HG03135 (cell line): ENCODE measurements around the gene RNF222.
"Not testable (repeated sequence)": the region's sequence is repeated elsewhere in the genome, so short reads cannot be mapped to it uniquely, and the experiment has no call there.

Experiments used
- ATAC-seq: cut with Tn5 transposase; IDR thresholded peaks from one replicate; pipeline ENCODE4 v1.9.1; 2021; ENCODE audit warnings: mild to moderate bottlenecking, moderate library complexity; ENCODE audit not compliant: unreplicated experiment

RNF222 gene

GRCh38 chr17:8382880-8383142 lies 14.8 kb downstream of the RNF222 start:
- no peak for ATAC-seq

GRCh38 chr17:8382052-8382879 lies 15.4 kb downstream of the RNF222 start:
- ATAC-seq, result no peak

GRCh38 chr17:8380049-8380448 lies 17.6 kb downstream of the RNF222 start:
- no peak for ATAC-seq

- not testable (repeated sequence) for ATAC-seq
Measured at GRCh38 chr17:8378117-8378516, 19.5 kb downstream of the RNF222 start.

GRCh38 chr17:8377422-8377821 lies 20.2 kb downstream of the RNF222 start:
- no peak for ATAC-seq

GRCh38 chr17:8376271-8377067 lies 21.2 kb downstream of the RNF222 start, which contains the start of gene KRABD2:
TSS of gene KRABD2 (minus strand) at chr17:8376704.
- ATAC-seq, result peak; percentile 87

GRCh38 chr17:8375738-8376259 lies 21.8 kb downstream of the RNF222 start:
- ATAC-seq, result no peak

GRCh38 chr17:8373856-8374255 lies 23.8 kb downstream of the RNF222 start:
- ATAC-seq, result not testable (repeated sequence)

- no peak for ATAC-seq
Measured at GRCh38 chr17:8372422-8372821, 25.2 kb downstream of the RNF222 start.

- no peak for ATAC-seq
Measured at GRCh38 chr17:8371786-8372185, 25.8 kb downstream of the RNF222 start.

GRCh38 chr17:8369944-8370343 lies 27.7 kb downstream of the RNF222 start:
- no peak for ATAC-seq

- no peak for ATAC-seq
Measured at GRCh38 chr17:8368193-8368592, 29.4 kb downstream of the RNF222 start.

GRCh38 chr17:8366231-8366630 lies 31.4 kb downstream of the RNF222 start:
- ATAC-seq, result no peak

GRCh38 chr17:8365143-8365542 lies 32.5 kb downstream of the RNF222 start:
- no peak for ATAC-seq

- ATAC-seq, result no peak
Measured at GRCh38 chr17:8362651-8363332, 34.8 kb downstream of the RNF222 start.

GRCh38 chr17:8360751-8361150 lies 36.9 kb downstream of the RNF222 start:
- no peak for ATAC-seq

GRCh38 chr17:8360260-8360659 lies 37.4 kb downstream of the RNF222 start:
- no peak for ATAC-seq

- ATAC-seq, result no peak
Measured at GRCh38 chr17:8359769-8360168, 37.9 kb downstream of the RNF222 start.

- ATAC-seq, result no peak
Measured at GRCh38 chr17:8357910-8358309, 39.7 kb downstream of the RNF222 start.

GRCh38 chr17:8354236-8354635 lies 43.4 kb downstream of the RNF222 start:
- ATAC-seq, result no peak

GRCh38 chr17:8353736-8354135 lies 43.9 kb downstream of the RNF222 start:
- ATAC-seq, result no peak
